Astrocyte of the spinal cord (primary cell): ENCODE results near the gene MMP15.
"Not testable (repeated sequence)": the region's sequence is repeated elsewhere in the genome, so short reads cannot be mapped to it uniquely, and the experiment has no call there.

Source experiments
- DNase-seq: peaks from one replicate; pipeline ENCODE4 v3.0.0; 2011; ENCODE audit warnings: low read depth, low spot score
- H3K4me3 ChIP-seq: 2 replicates; pipeline ENCODE4 v1.5.1; 2011; ENCODE audit warnings: low read depth, mild to moderate bottlenecking, low read length, moderate library complexity
- in situ Hi-C: cut with HindIII; loops from 2 replicates; pipeline ENCODE4 v1.10.0; 2017; ENCODE audit warnings: low sequenced_read_pairs
- TF ChIP-seq, protein P1 (sequence below): IDR thresholded peaks from 2 replicates; pipeline ENCODE4 v1.5.1; 2012; ENCODE audit warnings: low read depth, mild to moderate bottlenecking, low read length, inconsistent platforms

The MMP15 gene

DNA sequence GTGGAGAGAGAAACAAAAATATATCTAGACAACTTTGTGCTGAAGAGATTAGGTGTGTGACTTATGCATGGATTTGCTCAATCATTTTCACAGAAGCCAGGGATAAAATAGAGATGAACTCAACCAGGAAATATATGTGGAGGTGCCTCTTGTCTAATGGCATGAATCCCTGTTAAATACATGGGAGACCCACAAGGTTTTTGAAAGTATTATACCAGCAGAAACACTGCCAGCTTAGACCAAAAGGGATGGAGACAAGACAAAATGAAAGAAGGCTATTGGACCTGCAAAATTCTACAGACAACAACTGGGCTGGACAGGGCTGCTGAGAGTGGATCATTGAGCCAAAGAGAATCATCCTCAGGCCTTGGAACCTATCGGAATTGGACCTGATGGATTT is 51.0 kb downstream of the MMP15 start:
- H3K4me3 ChIP-seq = no peak overlapping the region
- no peak for DNase-seq
- in situ Hi-C loops = no loop called here
- TF ChIP-seq, protein P1, sequence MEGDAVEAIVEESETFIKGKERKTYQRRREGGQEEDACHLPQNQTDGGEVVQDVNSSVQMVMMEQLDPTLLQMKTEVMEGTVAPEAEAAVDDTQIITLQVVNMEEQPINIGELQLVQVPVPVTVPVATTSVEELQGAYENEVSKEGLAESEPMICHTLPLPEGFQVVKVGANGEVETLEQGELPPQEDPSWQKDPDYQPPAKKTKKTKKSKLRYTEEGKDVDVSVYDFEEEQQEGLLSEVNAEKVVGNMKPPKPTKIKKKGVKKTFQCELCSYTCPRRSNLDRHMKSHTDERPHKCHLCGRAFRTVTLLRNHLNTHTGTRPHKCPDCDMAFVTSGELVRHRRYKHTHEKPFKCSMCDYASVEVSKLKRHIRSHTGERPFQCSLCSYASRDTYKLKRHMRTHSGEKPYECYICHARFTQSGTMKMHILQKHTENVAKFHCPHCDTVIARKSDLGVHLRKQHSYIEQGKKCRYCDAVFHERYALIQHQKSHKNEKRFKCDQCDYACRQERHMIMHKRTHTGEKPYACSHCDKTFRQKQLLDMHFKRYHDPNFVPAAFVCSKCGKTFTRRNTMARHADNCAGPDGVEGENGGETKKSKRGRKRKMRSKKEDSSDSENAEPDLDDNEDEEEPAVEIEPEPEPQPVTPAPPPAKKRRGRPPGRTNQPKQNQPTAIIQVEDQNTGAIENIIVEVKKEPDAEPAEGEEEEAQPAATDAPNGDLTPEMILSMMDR = no peak

DNA sequence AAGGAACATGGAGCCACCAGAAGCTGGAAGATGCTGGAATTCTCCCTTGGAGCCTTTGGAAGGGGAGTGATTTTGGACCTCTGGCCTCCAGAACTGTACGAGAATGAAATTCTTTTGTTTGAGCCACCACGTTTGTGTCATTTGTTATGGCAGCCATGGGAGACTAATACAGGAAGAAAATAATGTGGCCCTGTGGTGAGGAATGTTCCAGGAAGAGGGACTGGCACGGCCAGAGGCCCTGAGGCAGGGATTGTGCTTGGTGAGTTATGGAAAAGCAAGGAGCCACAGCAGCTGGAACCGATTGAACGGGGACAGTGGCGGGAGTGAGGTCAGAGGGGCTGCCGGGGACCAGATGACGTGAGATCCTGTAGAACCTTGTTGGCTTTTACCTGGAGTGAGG is 52.2 kb downstream of the MMP15 start:
- TF ChIP-seq, protein P1 = no peak
- in situ Hi-C loops = no loop called here
- no peak overlapping the region for H3K4me3 ChIP-seq
- DNase-seq = no peak

DNA sequence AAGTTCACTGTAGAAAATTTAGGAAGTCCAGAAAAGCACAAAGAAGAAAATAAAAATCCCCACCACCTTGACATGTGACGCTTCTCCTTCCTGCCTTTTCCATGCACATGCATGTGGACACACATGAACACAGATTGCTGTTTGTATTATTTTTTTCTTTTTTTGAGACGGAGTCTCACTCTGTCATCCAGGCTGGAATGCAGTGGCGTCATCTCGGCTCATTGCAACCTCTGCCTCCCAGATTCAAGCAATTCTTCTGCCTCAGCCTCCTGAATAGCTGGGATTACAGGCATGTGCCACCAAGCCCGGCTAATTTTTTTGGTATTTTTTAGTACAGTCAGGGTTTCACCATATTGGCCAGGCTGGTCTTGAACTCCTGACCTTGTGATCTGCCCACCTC is 55.1 kb downstream of the MMP15 start:
- DNase-seq, in situ Hi-C loops, H3K4me3 ChIP-seq: not testable (repeated sequence)

DNA sequence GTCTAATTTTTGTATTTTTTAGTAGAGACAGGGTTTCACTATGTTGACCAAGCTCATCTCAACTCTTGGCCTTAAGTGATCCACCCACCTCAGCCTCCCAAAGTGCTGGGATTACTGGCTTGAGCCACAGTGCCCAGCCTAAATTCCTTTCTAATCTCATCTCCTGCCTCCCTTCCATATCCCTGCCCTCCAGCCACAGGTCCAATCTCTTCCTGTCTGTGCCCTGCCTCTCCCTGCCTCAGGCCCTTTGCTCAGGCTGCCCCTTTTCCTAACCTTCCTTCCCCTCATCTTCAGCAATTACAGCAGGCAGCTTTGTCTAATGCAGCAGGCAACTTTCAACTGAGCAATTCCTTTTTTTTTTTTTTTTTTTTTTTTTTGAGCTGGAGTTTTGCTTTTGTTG is 56.8 kb downstream of the MMP15 start:
- TF ChIP-seq, protein P1 = no peak
- in situ Hi-C loops = no loop called here
- DNase-seq = no peak
- H3K4me3 ChIP-seq = no peak overlapping the region

DNA sequence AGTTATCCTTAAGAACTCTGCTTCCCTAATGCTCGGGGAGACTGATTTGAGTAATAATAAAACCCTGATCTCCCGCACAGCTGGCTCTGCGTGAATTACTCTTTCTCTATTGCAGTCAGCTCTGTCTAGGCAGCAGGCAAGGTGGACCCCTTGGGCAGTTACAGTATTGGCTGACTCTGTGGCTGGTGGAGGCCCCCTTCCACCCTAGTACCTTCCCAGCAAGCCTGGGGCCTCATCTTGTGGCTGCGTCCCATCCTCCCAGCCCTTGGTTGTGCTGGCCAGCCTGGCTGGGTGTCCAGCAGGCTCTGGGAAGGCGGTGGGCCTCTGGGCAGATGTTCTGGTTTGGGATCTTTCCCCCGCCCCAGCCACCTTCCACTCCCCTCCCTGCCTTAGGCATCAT is 59.1 kb downstream of the MMP15 start:
- in situ Hi-C loops = no loop called here
- TF ChIP-seq, protein P1 = no peak
- DNase-seq = no peak
- H3K4me3 ChIP-seq = no peak overlapping the region

DNA sequence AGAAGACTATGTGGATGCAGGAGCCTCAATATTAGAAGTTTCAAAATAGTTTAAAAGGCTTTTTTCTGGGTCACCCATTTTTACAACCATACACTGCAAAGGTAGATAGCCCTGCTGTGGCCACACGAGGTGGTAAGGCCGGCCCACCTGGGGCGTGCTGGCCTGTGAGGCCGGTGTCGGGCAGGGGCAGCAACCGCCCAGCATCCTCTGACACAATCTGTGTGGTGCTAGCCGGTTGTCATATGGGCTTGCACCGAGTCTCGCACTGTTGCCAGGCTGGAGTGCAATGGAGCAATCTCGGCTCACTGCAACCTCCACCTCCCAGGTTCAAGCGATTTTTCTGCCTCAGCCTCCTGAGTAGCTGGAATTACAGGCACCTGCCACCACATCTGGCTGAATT is 59.6 kb downstream of the MMP15 start:
- in situ Hi-C loops = no loop called here
- DNase-seq = no peak
- no peak overlapping the region for H3K4me3 ChIP-seq
- TF ChIP-seq, protein P1 = no peak

DNA sequence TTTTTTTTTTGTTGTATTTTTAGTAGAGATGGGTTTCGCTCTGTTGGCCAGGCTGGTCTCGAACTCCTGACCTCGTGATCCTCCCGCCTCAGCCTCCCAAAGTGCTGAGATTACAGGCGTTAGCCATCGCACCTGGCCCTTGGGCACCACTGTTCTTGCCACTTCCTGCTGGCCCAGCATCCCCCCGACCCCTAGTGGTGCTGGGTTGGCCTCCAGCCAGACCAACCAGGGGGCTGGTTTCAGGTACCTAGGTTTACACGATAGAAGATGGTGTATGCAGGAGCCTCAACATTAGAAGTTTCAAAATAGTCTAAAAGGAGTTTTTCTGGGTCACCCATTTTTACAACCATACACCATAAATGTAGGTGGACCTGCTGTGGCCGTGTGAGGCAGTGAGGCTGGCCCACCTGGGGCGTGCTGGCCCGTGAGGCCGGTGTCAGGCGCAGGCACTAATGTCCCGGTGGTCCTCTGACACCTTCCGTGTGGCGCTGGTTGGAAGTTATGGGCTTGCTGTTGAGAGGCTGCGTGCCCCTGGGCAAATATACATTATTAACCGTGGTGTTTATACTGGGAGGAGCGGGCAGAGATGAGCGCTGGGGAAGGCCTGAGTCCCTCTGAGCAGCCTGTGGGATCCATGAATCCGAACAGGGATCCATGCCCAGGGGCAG is 60.2 kb downstream of the MMP15 start:
- in situ Hi-C loops = no loop called here
- TF ChIP-seq, protein P1 = no peak
- H3K4me3 ChIP-seq = no peak overlapping the region
- no peak for DNase-seq
